ENCODE data around the gene GOLGA3.
"Not testable (repeated sequence)": the region's sequence is repeated elsewhere in the genome, so short reads cannot be mapped to it uniquely, and the experiment has no call there.

DNA sequence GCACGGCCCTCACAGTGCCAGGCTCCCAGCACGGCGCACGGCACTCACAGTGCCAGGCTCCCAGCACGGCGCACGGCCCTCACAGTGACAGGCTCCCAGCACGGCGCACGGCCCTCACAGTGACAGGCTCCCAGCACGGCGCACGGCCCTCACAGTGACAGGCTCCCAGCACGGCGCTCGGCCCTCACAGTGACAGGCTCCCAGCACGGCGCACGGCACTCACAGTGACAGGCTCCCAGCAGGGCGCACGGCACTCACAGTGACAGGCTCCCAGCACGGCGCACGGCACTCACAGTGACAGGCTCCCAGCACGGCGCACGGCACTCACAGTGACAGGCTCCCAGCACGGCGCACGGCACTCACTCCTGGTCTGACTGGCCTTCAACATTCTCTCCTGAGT lies 7.6 kb upstream of the GOLGA3 start:
- TF ChIP-seq, protein P1, sequence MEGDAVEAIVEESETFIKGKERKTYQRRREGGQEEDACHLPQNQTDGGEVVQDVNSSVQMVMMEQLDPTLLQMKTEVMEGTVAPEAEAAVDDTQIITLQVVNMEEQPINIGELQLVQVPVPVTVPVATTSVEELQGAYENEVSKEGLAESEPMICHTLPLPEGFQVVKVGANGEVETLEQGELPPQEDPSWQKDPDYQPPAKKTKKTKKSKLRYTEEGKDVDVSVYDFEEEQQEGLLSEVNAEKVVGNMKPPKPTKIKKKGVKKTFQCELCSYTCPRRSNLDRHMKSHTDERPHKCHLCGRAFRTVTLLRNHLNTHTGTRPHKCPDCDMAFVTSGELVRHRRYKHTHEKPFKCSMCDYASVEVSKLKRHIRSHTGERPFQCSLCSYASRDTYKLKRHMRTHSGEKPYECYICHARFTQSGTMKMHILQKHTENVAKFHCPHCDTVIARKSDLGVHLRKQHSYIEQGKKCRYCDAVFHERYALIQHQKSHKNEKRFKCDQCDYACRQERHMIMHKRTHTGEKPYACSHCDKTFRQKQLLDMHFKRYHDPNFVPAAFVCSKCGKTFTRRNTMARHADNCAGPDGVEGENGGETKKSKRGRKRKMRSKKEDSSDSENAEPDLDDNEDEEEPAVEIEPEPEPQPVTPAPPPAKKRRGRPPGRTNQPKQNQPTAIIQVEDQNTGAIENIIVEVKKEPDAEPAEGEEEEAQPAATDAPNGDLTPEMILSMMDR (conservative IDR thresholded peaks at IDR 0.05; ENCODE audit: low read length) = not testable (repeated sequence)
- not testable (repeated sequence) for TF ChIP-seq EZH2phosphoT487 (IDR thresholded peaks at IDR 0.05; ENCODE audit: borderline replicate concordance)

Measured in Loucy (cell line).